Endothelial cell (in vitro differentiated cells): ENCODE measurements around the gene ZBTB8A. TPM values are rescaled to one million over a fixed set of nuclear protein-coding genes. Genes with fewer than 3 reads are reported as not detected.
"Not testable (repeated sequence)": the region's sequence is repeated elsewhere in the genome, so short reads cannot be mapped to it uniquely, and the experiment has no call there.

Source experiments
- DNase-seq: peaks from one replicate; pipeline ENCODE4 v3.0.0; 2021; ENCODE audit warnings: low spot score
- H3K27ac Mint-ChIP-seq: one replicate; pipeline ENCODE4 v1.8.0; 2021; ENCODE audit warnings: mixed read lengths, inconsistent platforms; ENCODE audit not compliant: unreplicated experiment
- H3K27me3 Mint-ChIP-seq: one replicate; pipeline ENCODE4 v1.8.0; 2021; ENCODE audit warnings: mild to moderate bottlenecking, moderate library complexity, mixed read lengths, inconsistent platforms; ENCODE audit not compliant: unreplicated experiment
- H3K36me3 Mint-ChIP-seq: one replicate; pipeline ENCODE4 v1.8.0; 2021; ENCODE audit warnings: mild to moderate bottlenecking, low read depth, mixed read lengths, inconsistent platforms; ENCODE audit not compliant: unreplicated experiment
- H3K4me1 Mint-ChIP-seq: one replicate; pipeline ENCODE4 v1.8.0; 2021; ENCODE audit warnings: mild to moderate bottlenecking, mixed read lengths, inconsistent platforms; ENCODE audit not compliant: unreplicated experiment
- H3K4me3 Mint-ChIP-seq: one replicate; pipeline ENCODE4 v1.8.0; 2021; ENCODE audit warnings: mild to moderate bottlenecking, mixed read lengths, inconsistent platforms; ENCODE audit not compliant: unreplicated experiment
- H3K9me3 Mint-ChIP-seq: one replicate; pipeline ENCODE4 v1.8.0; 2021; ENCODE audit warnings: mixed read lengths, inconsistent platforms; ENCODE audit not compliant: unreplicated experiment
- total RNA-seq: library from RNA; stranded (reverse); fragmentation: NEBNext Ultra II Directional; extraction: Animal tissue kit (Norgen Biotek cat#: 25700); gene quantifications from one replicate; pipeline ENCODE4 v1.2.1, GENCODE V29; 2021; ENCODE audit not compliant: unreplicated experiment
- TF ChIP-seq, protein P1 (sequence below): fragments of 200-600 bp; sonication (generic); IDR thresholded peaks from one replicate; pipeline ENCODE4 v1.5.0; 2021; ENCODE audit warnings: antibody characterized with exemption; ENCODE audit not compliant: unreplicated experiment

ZBTB8A gene
- total RNA-seq, 1 donor from 2014 or later = 17.4 TPM

DNA sequence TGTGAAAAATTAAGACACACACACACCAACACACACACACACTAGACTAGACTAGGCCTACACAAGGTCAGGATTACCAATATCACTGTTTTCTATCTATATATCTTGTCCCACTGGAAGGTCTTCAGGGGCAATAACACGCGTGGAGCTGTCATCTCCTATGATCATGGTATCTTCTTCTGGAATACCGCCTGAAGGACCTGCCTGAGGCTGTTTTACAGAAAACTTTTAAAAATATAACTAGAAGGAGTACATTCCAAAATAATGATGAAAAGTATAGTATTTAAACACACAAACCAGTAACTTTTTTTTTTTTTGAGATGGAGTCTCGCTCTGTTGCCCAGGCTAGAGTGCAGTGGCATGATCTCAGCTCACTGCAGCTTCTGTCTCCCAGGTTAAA lies 20.3 kb upstream of the ZBTB8A start:
- TF ChIP-seq, protein P1, sequence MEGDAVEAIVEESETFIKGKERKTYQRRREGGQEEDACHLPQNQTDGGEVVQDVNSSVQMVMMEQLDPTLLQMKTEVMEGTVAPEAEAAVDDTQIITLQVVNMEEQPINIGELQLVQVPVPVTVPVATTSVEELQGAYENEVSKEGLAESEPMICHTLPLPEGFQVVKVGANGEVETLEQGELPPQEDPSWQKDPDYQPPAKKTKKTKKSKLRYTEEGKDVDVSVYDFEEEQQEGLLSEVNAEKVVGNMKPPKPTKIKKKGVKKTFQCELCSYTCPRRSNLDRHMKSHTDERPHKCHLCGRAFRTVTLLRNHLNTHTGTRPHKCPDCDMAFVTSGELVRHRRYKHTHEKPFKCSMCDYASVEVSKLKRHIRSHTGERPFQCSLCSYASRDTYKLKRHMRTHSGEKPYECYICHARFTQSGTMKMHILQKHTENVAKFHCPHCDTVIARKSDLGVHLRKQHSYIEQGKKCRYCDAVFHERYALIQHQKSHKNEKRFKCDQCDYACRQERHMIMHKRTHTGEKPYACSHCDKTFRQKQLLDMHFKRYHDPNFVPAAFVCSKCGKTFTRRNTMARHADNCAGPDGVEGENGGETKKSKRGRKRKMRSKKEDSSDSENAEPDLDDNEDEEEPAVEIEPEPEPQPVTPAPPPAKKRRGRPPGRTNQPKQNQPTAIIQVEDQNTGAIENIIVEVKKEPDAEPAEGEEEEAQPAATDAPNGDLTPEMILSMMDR = no peak
- Mint-ChIP-seq H3K36me3 (no peaks in the 10 kb centered on the region), H3K27ac (no peak overlapping the region), H3K9me3 (no peaks in the 10 kb centered on the region), H3K27me3 (peaks cover 4% of the 10 kb centered on the region), H3K4me1 (peaks cover 8% of the 10 kb centered on the region), H3K4me3 (no peak overlapping the region)
- no peak for DNase-seq

DNA sequence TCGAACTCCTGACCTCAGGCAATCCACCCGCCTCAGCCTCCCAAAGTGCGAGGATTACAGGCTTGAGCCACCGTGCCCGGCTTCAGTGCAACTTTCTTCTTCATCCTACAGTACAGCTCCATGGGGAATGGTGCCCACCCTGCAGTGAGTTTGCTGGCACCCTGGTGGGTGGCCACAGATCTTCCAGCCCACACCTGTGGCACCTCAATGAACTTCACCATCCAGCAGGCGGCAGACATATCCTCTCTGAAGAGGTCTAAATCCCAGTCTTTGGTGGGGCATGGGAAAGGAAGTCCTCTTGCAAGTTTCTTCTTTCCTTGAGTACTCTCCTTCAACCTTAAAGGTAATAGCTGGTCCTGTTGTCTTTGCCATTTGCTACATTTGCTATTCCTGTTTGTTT lies 18.1 kb upstream of the ZBTB8A start:
- Mint-ChIP-seq H3K27me3 (peaks cover 4% of the 10 kb centered on the region), H3K27ac (no peak overlapping the region), H3K4me3 (no peak overlapping the region), H3K9me3 (no peaks in the 10 kb centered on the region), H3K4me1 (peaks cover 8% of the 10 kb centered on the region), H3K36me3 (no peaks in the 10 kb centered on the region)
- TF ChIP-seq, protein P1 = no peak
- no peak for DNase-seq

DNA sequence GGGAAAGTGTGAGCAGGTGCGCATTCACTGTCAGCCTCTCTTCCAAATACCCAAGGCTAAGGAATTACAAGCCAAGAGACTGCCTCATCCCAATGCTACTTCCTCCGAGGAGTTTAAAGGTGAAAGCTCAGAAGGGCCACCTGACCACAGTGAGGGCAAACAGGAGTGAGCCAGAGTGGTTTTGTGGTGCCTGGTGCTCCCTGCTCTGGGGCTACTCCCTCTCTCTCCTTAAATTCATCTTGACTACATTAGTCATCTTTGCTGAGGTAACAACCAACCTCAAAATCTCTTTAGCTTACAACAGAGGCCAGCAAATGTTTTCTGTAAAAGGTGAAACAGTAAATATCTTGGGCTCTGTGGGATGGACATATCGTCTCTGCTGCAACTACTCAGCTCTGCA lies 14.2 kb upstream of the ZBTB8A start:
- Mint-ChIP-seq H3K27me3 (peaks cover 3% of the 10 kb centered on the region), H3K36me3 (no peaks in the 10 kb centered on the region), H3K27ac (no peak overlapping the region), H3K9me3 (no peaks in the 10 kb centered on the region), H3K4me1 (peaks cover 8% of the 10 kb centered on the region), H3K4me3 (no peak overlapping the region)
- no peak for DNase-seq
- TF ChIP-seq, protein P1 = no peak

DNA sequence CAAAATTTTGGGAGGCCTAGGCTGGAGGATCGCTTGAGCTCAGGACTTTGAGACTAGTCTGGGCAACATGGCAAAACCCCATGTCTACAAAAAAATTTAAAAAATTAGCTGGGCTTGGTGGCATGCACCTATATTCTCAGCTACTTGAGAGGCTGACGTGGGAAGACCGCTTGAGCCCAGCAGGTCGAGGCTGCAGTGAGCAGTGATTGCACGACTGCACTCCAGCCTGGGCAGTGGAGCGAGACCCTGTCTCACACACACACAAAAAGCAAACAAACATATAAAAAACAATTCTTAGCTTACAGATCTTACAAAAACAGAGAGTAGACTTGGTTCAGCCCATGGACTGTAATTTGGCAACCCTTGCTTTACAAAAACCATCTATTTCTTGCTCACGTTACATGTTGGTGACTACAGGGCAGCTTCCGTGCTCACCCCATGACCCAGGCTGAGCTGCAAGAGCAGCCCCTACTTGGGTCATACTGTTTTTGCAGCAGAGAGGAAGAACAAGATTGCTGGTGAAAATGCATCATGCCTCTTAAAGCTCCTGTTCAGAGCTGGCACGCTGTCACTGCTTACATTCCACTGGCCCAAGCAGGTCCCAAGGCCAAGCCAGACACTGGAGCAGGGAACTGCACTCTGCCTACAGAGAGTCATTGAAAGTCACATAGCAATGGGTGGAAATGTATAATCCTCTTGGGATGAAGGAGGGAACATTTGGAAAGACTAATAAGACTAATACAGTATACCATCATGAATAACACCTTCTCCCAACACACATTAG lies 13.4 kb upstream of the ZBTB8A start:
- Mint-ChIP-seq H3K4me3 (no peak overlapping the region), H3K9me3 (no peaks in the 10 kb centered on the region), H3K27ac (no peak overlapping the region), H3K27me3 (peaks cover 3% of the 10 kb centered on the region), H3K36me3 (no peaks in the 10 kb centered on the region), H3K4me1 (peaks cover 8% of the 10 kb centered on the region)
- no peak for DNase-seq
- TF ChIP-seq, protein P1 = no peak

DNA sequence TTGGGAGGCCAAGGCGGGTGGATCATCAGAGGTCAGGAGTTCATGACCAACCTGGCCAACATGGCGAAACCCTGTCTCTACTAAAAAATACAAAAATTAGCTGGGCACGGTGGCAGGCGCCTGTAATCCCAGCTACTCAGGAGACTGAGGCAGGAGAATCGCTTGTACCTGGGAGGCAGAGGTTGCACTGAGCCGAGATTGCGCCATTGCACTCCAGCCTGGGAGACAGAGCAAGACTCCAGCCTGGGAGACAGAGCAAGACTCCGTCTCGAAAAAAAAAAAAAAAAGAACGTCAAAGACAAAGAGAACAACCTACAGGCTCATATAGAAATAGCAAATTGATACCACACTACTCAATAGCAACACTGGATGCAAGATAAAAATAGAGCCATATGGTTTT lies 10.7 kb upstream of the ZBTB8A start:
- not testable (repeated sequence) for DNase-seq, H3K27ac Mint-ChIP-seq, H3K9me3 Mint-ChIP-seq, H3K4me1 Mint-ChIP-seq, H3K27me3 Mint-ChIP-seq, H3K36me3 Mint-ChIP-seq, H3K4me3 Mint-ChIP-seq
